GM12878 (cell line): ENCODE data around the gene TCF4. TPM values are rescaled to one million over a fixed set of nuclear protein-coding genes. Genes with fewer than 3 reads are reported as not detected.

Source experiments
- ATAC-seq: fragments of 200-7000 bp; cut with Tn5 transposase; 3 replicates; pipeline ENCODE4 v1.9.1; 2020; ENCODE audit warnings: mild to moderate bottlenecking, moderate library complexity
- BruUV-seq: library from RNA; stranded (reverse); fragments of 400-500 nt; replicated peaks from 2 replicates; lab custom pipeline; 2021; lab: Mats Ljungman, UMichigan
- CTCF ChIA-PET: fragments of 300-600 bp; sonication (Branson Sonifier 250); formaldehyde crosslinking; extraction: SDS; loops from one replicate; lab custom pipeline; 2021; ENCODE audit warnings: inconsistent platforms; lab: Yijun Ruan, JAX
- POLR2A ChIA-PET: fragments of 350-600 bp; formaldehyde crosslinking; extraction: SDS; loops from one replicate; lab custom pipeline; 2021; ENCODE audit warnings: inconsistent platforms; lab: Charles Lee
- RAD21 ChIA-PET: fragments of 300-600 bp; sonication (Branson Sonifier 250); formaldehyde crosslinking; loops from one replicate; lab custom pipeline; 2023; ENCODE audit warnings: antibody characterized with exemption; ENCODE audit not compliant: unreplicated experiment; lab: Charles Lee
- SMC1A ChIA-PET: fragments of 300-600 bp; sonication (Branson Sonifier 250); formaldehyde crosslinking; loops from one replicate; lab custom pipeline; 2023; ENCODE audit not compliant: unreplicated experiment, uncharacterized antibody; lab: Charles Lee
- DNase-seq: peaks from one replicate; pipeline ENCODE4 v3.0.0-alpha.2; 2011; ENCODE audit warnings: low read depth, low spot score
- FAIRE-seq: peaks from 3 replicates; lab custom pipeline; 2011; peaks lifted over from hg19 to GRCh38; lab: Jason Lieb, UNC
- H2AFZ ChIP-seq: 2 replicates; pipeline ENCODE4 v1.6.0; 2011; ENCODE audit warnings: low read depth, low read length, control low read depth; ENCODE audit not compliant: control insufficient read depth
- H3K27ac ChIP-seq: 2 replicates; pipeline ENCODE4 v1.5.1; 2011; ENCODE audit warnings: control low read depth; ENCODE audit not compliant: control insufficient read depth, insufficient read depth
- H3K27me3 ChIP-seq, 2 experiments: replicated peaks in 1 of 2; 2 replicates each; pipeline versions ENCODE4 v1.6.0 to v1.6.1; 2011; ENCODE audit warnings: low read length in 1 of 2; ENCODE audit not compliant: control insufficient read depth in 2 of 2, insufficient read depth in 2 of 2
- H3K36me3 ChIP-seq, 2 experiments: 2 replicates each; pipeline ENCODE4 v1.5.1; 2011; ENCODE audit warnings: low read length in 1 of 2; ENCODE audit not compliant: control insufficient read depth in 2 of 2, insufficient read depth in 2 of 2
- H3K4me1 ChIP-seq: 2 replicates; pipeline ENCODE4 v1.6.1; 2011; ENCODE audit warnings: mild to moderate bottlenecking, low read length, moderate library complexity, mixed read lengths; ENCODE audit not compliant: control insufficient read depth, insufficient read depth
- H3K4me2 ChIP-seq: 2 replicates; pipeline ENCODE4 v1.6.0; 2011; ENCODE audit warnings: control low read depth; ENCODE audit not compliant: control insufficient read depth, insufficient read depth
- H3K4me3 ChIP-seq: fragments of 200-600 bp; sonication (generic); 2 replicates; pipeline ENCODE4 v1.5.1; 2016
- H3K79me2 ChIP-seq: 2 replicates; pipeline ENCODE4 v1.6.0; 2011; ENCODE audit warnings: low read length; ENCODE audit not compliant: control insufficient read depth, insufficient read depth
- H3K9ac ChIP-seq: 2 replicates; pipeline ENCODE4 v1.8.0; 2011; ENCODE audit warnings: low read length, control low read depth, mixed read lengths; ENCODE audit not compliant: control insufficient read depth, insufficient read depth
- H3K9me3 ChIP-seq: replicated peaks from 3 replicates; pipeline ENCODE4 v1.5.1; 2011; ENCODE audit warnings: mild to moderate bottlenecking, low read length; ENCODE audit not compliant: control insufficient read depth, insufficient read depth
- H4K20me1 ChIP-seq: 2 replicates; pipeline ENCODE4 v1.6.0; 2011; ENCODE audit not compliant: control insufficient read depth, insufficient read depth
- BRCA1 ChIP-seq: IDR thresholded peaks from 2 replicates; pipeline ENCODE4 v1.6.1; 2011; ENCODE audit warnings: low read depth, low read length, improper control_type of control experiment
- CHD2 ChIP-seq: IDR thresholded peaks from 2 replicates; pipeline ENCODE4 v1.6.1; 2011; ENCODE audit warnings: low read depth, low read length, improper control_type of control experiment, borderline replicate concordance
- DPF2 ChIP-seq: fragments of 450-650 bp; IDR thresholded peaks from 2 replicates; pipeline ENCODE4 v1.6.1; 2017; ENCODE audit warnings: mild to moderate bottlenecking
- JUNB ChIP-seq: IDR thresholded peaks from 2 replicates; pipeline ENCODE4 v1.6.1; 2016; ENCODE audit warnings: antibody characterized with exemption, mild to moderate bottlenecking
- KAT2A ChIP-seq: conservative IDR thresholded peaks from 2 replicates; pipeline ENCODE4 v1.6.1; 2011; ENCODE audit warnings: low read depth, low read length; ENCODE audit not compliant: control insufficient read depth
- MEF2A ChIP-seq: IDR thresholded peaks from 2 replicates; pipeline ENCODE4 v1.6.1; 2011; ENCODE audit warnings: low read depth, mild to moderate bottlenecking, low read length, moderate library complexity; ENCODE audit not compliant: insufficient read depth
- MEF2B ChIP-seq: fragments of 450-650 bp; IDR thresholded peaks from 2 replicates; pipeline ENCODE4 v1.6.1; 2018; ENCODE audit warnings: mild to moderate bottlenecking, moderate library complexity; ENCODE audit not compliant: partially characterized antibody, poor library complexity, severe bottlenecking
- NFIC ChIP-seq: IDR thresholded peaks from 2 replicates; pipeline ENCODE4 v1.6.1; 2012; ENCODE audit warnings: low read depth, mild to moderate bottlenecking, inconsistent platforms, low read length, moderate library complexity
- NFYA ChIP-seq: IDR thresholded peaks from 2 replicates; pipeline ENCODE4 v1.6.1; 2011; ENCODE audit warnings: low read depth, mild to moderate bottlenecking, low read length, improper control_type of control experiment, borderline replicate concordance
- NFYB ChIP-seq: IDR thresholded peaks from 2 replicates; pipeline ENCODE4 v1.6.1; 2011; ENCODE audit warnings: low read depth, mild to moderate bottlenecking, low read length, improper control_type of control experiment, moderate library complexity; ENCODE audit not compliant: insufficient read depth
- RB1 ChIP-seq: fragments of 450-650 bp; formaldehyde crosslinking; IDR thresholded peaks from 2 replicates; pipeline ENCODE4 v1.6.1; 2017; ENCODE audit warnings: mild to moderate bottlenecking, borderline replicate concordance
- RELA ChIP-seq: fragments of 450-650 bp; IDR thresholded peaks from 2 replicates; pipeline ENCODE4 v1.8.0; 2014; ENCODE audit warnings: borderline replicate concordance; ENCODE audit not compliant: partially characterized antibody
- SMC3 ChIP-seq: IDR thresholded peaks from 2 replicates; pipeline ENCODE4 v1.6.1; 2011; ENCODE audit warnings: low read length, improper control_type of control experiment, borderline replicate concordance
- SP1 ChIP-seq: IDR thresholded peaks from one replicate; pipeline ENCODE4 v1.6.1; 2011; ENCODE audit warnings: low read depth, low read length
- TBL1XR1 ChIP-seq: IDR thresholded peaks from 2 replicates; pipeline ENCODE4 v1.6.1; 2012; ENCODE audit warnings: low read depth, low read length, improper control_type of control experiment
- TCF12 ChIP-seq: IDR thresholded peaks from 2 replicates; pipeline ENCODE4 v1.6.1; 2011; ENCODE audit warnings: low read depth, mild to moderate bottlenecking, low read length
- ZBED1 ChIP-seq: IDR thresholded peaks from 2 replicates; pipeline ENCODE4 v1.6.1; 2016; ENCODE audit warnings: borderline replicate concordance
- ZNF384 ChIP-seq: IDR thresholded peaks from 2 replicates; pipeline ENCODE4 v1.6.1; 2012; ENCODE audit warnings: low read depth, mild to moderate bottlenecking, low read length, improper control_type of control experiment, borderline replicate concordance
- WGBS: methylation state at CpG from one replicate; pipeline ENCODE4 v1.1.6; 2016; ENCODE audit warnings: low lambda C conversion rate; ENCODE audit not compliant: insufficient replicate concordance, insufficient coverage; ENCODE audit errors: missing lambda C conversion rate; 5-methylcytosine and 5-hydroxymethylcytosine counted together
- in situ Hi-C: fragments of 300-500 bp; cut with MboI; formaldehyde crosslinking; loops from 9 replicates; pipeline ENCODE4 v1.14.3; 2018; ENCODE audit warnings: mixed read lengths
- intact Hi-C: fragments of 100-400 bp; cut with micrococcal nuclease; formaldehyde crosslinking; loops from one replicate; pipeline ENCODE4 v1.14.2; 2022; ENCODE audit not compliant: unreplicated experiment
- polyA plus RNA-seq, 11 experiments: library from polyadenylated mRNA; depleted of rRNA in 4 of 11; unstranded in 6 of 11; stranded (reverse) in 5 of 11; fragments of >200 nt; fragmentation: Nextera tagmentation in 4 of 11; fragmentation: Illumina TruSeq in 1 of 11; extraction: Ambion mirVana in 4 of 11; extraction: Trizol in 1 of 11; gene quantifications; 1 replicate in 1 of 11; 2 replicates in 10 of 11; pipeline versions ENCODE4 v1.2.1 to v1.2.3, GENCODE V29; 2011 to 2016; ENCODE audit warnings: inconsistent platforms in 2 of 11, missing spikeins in 2 of 11, low read depth in 1 of 11
- total RNA-seq, 4 experiments: library from RNA; depleted of rRNA in 3 of 4; stranded (reverse); fragments of >200 nt in 3 of 4; fragmentation: Illumina TruSeq in 1 of 4; extraction: Trizol in 1 of 4; gene quantifications; 2 replicates each; pipeline versions ENCODE4 v1.2.1 to v1.2.3, GENCODE V29; 2013 to 2021
- TF ChIP-seq, protein P1 (sequence below): fragments of 450-650 bp; IDR thresholded peaks from 2 replicates; pipeline ENCODE4 v1.6.1; 2017; ENCODE audit warnings: borderline replicate concordance

TCF4 gene
- total and polyA plus RNA-seq, 10 of the 15 experiments (the other 5 are each of a cell fraction or from before 2014, with no cell fraction given): 15.2 to 94.0 (median 31.5) TPM

- Histone ChIP-seq H3K36me3 (no peaks in the 10 kb centered on the region), H3K79me2 (no peaks in the 10 kb centered on the region), H3K27ac (no peak overlapping the region), H3K9me3 (no peaks in the 10 kb centered on the region), H3K4me1 (no peaks in the 10 kb centered on the region), H3K4me3 (no peak overlapping the region), H3K4me2 (no peak overlapping the region), H3K9ac (no peak overlapping the region), H2AFZ (no peak overlapping the region), H3K27me3 (no peaks in the 10 kb centered on the region; a peak in 1 of 4 replicates), H4K20me1 (no peaks in the 10 kb centered on the region)
- intact Hi-C loops (no loop called here), in situ Hi-C loops (no loop called here)
- RAD21 ChIA-PET: no interaction called here
- WGBS: 69% methylated on average over 6 of the region's 6 CpGs
- SMC1A ChIA-PET: interaction anchor here (1.1 kb wide), 1 partner anchor 19 kb away, joined by 3 read pairs; no protein-coding TSS in a partner anchor
- no peak for FAIRE-seq
- ATAC-seq: no peak
- DNase-seq: no peak
- CTCF ChIA-PET: interaction anchor here (1.8 to 2.8 kb wide), 2 partner anchors 11 to 161 kb away, joined by 6 to 10 read pairs; no protein-coding TSS in a partner anchor
- TF ChIP-seq MEF2B (no peak), TBL1XR1 (no peak), ZBED1 (no peak), KAT2A (no peak), TCF12 (no peak), SMC3 (no peak), RELA (no peak), CHD2 (no peak)
- no TSS peak for BruUV-seq
- POLR2A ChIA-PET: no interaction called here
Observed at GRCh38 chr18:55395799-55396198, 192.2 kb downstream of the TCF4 start.

- Histone ChIP-seq H3K36me3 (no peaks in the 10 kb centered on the region), H3K27ac (no peak overlapping the region), H4K20me1 (no peaks in the 10 kb centered on the region), H3K4me1 (no peaks in the 10 kb centered on the region), H3K9me3 (no peaks in the 10 kb centered on the region), H2AFZ (no peak overlapping the region), H3K79me2 (no peaks in the 10 kb centered on the region), H3K4me3 (no peak overlapping the region), H3K27me3 (no peaks in the 10 kb centered on the region; a peak in 1 of 4 replicates), H3K4me2 (no peak overlapping the region), H3K9ac (no peak overlapping the region)
- FAIRE-seq (no peak), ATAC-seq (no peak), DNase-seq (no peak)
- WGBS: 57% methylated on average over 4 of the region's 4 CpGs
- ChIA-PET RAD21 (interaction anchor here (0.6 kb wide), 1 partner anchor 69 kb away, joined by 5 read pairs; no protein-coding TSS in a partner anchor), SMC1A (interaction anchor here (0.8 to 1.5 kb wide), 2 partner anchors 16 to 25 kb away, joined by 4 read pairs; no protein-coding TSS in a partner anchor), POLR2A (no interaction called here), CTCF (no interaction called here)
- intact Hi-C loops (no loop called here), in situ Hi-C loops (no loop called here)
- no TSS peak for BruUV-seq
- TF ChIP-seq JUNB: no peak
- no peak for TF ChIP-seq RB1
- no peak for TF ChIP-seq MEF2A
- TF ChIP-seq SP1: no peak
- no peak for TF ChIP-seq DPF2
- no peak for TF ChIP-seq BRCA1
- no peak for TF ChIP-seq ZNF384
- TF ChIP-seq NFIC: no peak
- TF ChIP-seq, protein P1, sequence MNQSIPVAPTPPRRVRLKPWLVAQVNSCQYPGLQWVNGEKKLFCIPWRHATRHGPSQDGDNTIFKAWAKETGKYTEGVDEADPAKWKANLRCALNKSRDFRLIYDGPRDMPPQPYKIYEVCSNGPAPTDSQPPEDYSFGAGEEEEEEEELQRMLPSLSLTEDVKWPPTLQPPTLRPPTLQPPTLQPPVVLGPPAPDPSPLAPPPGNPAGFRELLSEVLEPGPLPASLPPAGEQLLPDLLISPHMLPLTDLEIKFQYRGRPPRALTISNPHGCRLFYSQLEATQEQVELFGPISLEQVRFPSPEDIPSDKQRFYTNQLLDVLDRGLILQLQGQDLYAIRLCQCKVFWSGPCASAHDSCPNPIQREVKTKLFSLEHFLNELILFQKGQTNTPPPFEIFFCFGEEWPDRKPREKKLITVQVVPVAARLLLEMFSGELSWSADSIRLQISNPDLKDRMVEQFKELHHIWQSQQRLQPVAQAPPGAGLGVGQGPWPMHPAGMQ: no peak
- no peak for TF ChIP-seq NFYA
- no peak for TF ChIP-seq NFYB
Observed at GRCh38 chr18:55390898-55391297, 197.1 kb downstream of the TCF4 start.
